ENCODE results near the gene FEM1B.

Gene FEM1B

DNA sequence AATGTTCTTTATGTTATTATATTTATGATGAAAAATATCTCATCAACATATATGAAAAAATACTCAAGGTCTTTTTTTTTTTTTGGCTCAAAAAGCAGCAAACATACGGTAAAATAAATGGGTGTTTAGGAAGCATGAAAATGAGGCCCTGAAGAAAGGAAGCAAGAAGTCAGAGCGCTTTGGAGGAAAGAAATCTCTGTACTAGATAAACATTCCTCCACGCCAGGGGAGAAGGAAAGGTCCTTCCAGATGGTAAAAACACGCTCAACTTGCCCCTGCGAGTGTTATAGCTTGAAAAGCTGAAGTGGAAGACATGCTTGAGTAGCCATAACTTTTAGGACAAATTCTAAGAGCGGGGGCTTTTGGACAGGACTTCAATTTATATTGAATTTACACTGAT is 52.9 kb downstream of the FEM1B start:
- Mint-ChIP-seq H3K27me3 (ENCODE audit: low read depth) (peaks cover 21% of the 10 kb centered on the region), H3K36me3 (ENCODE audit: low read depth) (no peaks in the 10 kb centered on the region)
- TF ChIP-seq, protein P1, sequence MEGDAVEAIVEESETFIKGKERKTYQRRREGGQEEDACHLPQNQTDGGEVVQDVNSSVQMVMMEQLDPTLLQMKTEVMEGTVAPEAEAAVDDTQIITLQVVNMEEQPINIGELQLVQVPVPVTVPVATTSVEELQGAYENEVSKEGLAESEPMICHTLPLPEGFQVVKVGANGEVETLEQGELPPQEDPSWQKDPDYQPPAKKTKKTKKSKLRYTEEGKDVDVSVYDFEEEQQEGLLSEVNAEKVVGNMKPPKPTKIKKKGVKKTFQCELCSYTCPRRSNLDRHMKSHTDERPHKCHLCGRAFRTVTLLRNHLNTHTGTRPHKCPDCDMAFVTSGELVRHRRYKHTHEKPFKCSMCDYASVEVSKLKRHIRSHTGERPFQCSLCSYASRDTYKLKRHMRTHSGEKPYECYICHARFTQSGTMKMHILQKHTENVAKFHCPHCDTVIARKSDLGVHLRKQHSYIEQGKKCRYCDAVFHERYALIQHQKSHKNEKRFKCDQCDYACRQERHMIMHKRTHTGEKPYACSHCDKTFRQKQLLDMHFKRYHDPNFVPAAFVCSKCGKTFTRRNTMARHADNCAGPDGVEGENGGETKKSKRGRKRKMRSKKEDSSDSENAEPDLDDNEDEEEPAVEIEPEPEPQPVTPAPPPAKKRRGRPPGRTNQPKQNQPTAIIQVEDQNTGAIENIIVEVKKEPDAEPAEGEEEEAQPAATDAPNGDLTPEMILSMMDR (IDR thresholded peaks at IDR 0.05; ENCODE audit: unreplicated experiment in 3 of 3) = no peak

DNA sequence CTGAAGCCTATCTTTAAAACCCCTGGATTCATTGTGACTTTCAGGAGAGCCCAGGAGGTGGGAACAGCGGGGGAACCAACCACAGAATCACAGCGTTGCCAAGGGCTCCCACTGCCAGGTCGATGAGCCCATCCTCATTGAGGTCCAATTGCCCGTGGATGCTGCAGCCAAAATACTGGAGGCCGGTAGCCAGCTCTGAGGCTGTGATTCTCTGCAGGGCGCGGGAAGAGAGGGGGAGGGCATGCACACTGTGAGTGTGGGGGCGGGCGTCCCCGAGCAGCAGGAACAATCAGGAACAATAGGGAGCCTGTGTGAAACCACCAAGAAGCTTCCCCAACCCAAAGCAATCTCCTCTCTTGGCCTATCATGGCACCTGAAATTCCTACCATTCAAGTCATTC is 53.4 kb downstream of the FEM1B start:
- peaks cover 41% of the 10 kb centered on the region for H3K4me1 Mint-ChIP-seq
- peak overlapping the region; percentile 59 to 82 (median 79) for H3K27ac Mint-ChIP-seq
- TF ChIP-seq, protein P1 (IDR thresholded peaks at IDR 0.05; ENCODE audit: unreplicated experiment in 3 of 3) = no peak
- peak overlapping the region in 1 of 3 experiments; percentile 6 for H3K4me3 Mint-ChIP-seq
- peaks cover 16% of the 10 kb centered on the region for H3K27me3 Mint-ChIP-seq (ENCODE audit: low read depth)
- no peaks in the 10 kb centered on the region for H3K9me3 Mint-ChIP-seq
- no peaks in the 10 kb centered on the region for H3K36me3 Mint-ChIP-seq (ENCODE audit: low read depth)

More for the DNA sequence above, 52.9 kb downstream of the FEM1B start:
- Mint-ChIP-seq H3K4me1 (peaks cover 41% of the 10 kb centered on the region), H3K4me3 (peak overlapping the region in 1 of 3 experiments; percentile 6), H3K9me3 (no peaks in the 10 kb centered on the region), H3K27ac (peak overlapping the region; percentile 59 to 82 (median 79))

DNA sequence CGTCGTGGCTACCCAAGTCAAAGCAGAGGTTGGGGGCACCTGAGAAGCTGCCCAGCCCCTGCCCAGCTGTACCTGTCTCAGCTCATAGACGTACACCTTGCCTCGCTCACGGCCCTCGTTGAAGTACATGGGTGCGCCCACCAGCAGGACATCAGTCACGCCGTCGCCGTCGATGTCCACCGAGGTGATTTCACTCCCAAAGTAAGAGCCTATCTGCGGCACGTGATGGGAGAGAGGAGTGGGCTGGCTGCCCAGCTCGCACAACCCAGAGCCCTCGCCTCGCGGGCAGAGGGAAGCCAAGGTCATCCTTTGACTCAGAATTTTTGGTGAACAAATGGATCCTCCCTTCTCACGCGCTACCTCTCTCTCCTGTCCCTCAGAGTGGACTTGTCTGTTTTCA is 54.7 kb downstream of the FEM1B start:
- Mint-ChIP-seq H3K27ac (peak overlapping the region in 1 of 3 experiments; percentile 43), H3K36me3 (ENCODE audit: low read depth) (no peaks in the 10 kb centered on the region), H3K9me3 (no peaks in the 10 kb centered on the region), H3K4me1 (peaks cover 41% of the 10 kb centered on the region), H3K4me3 (no peak overlapping the region), H3K27me3 (ENCODE audit: low read depth) (peaks cover 12% of the 10 kb centered on the region)
- TF ChIP-seq, protein P1 (IDR thresholded peaks at IDR 0.05; ENCODE audit: unreplicated experiment in 3 of 3) = no peak

DNA sequence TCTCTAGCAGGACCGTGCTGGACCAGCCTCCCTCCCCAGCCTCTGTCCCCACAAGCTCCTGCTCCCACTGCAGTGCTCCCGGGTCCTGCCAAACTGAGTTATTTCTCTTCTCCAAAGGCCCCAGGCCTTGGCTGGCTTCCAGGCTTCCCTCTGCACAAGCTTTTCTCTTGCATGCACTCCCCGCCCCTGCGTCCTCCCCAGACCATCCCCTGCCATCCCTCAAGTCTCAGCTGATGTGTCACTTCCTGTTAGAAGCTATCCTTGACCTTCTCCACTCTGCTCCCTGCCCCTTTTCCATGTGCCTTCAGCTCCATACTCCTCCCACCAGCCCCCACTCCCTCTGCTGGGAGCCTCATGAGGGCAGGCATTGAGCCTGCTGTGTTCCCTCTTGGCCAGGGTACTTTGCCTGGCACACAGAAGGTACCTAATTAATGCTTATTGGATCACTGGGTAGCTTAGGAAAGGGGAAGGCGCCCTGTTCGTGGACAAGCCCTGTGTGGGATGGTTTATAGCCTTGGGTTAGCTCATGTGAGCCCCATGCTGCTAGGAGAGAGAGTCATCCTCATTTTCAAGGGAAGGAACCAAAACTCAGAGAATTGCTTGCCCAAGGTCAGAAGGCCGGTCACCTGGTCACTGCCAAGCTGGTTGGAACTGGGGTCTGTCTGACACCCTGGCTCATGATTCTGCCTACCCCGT is 56.4 kb downstream of the FEM1B start:
- peak overlapping the region; percentile 47 to 73 (median 57) for H3K27ac Mint-ChIP-seq
- no peaks in the 10 kb centered on the region for H3K9me3 Mint-ChIP-seq
- TF ChIP-seq, protein P1 (IDR thresholded peaks at IDR 0.05; ENCODE audit: unreplicated experiment in 3 of 3) = no peak
- H3K36me3 Mint-ChIP-seq (ENCODE audit: low read depth) = no peaks in the 10 kb centered on the region
- peaks cover 13% of the 10 kb centered on the region for H3K27me3 Mint-ChIP-seq (ENCODE audit: low read depth)
- peaks cover 50% of the 10 kb centered on the region for H3K4me1 Mint-ChIP-seq
- peak overlapping the region in 2 of 3 experiments; percentile 3 to 10 for H3K4me3 Mint-ChIP-seq

DNA sequence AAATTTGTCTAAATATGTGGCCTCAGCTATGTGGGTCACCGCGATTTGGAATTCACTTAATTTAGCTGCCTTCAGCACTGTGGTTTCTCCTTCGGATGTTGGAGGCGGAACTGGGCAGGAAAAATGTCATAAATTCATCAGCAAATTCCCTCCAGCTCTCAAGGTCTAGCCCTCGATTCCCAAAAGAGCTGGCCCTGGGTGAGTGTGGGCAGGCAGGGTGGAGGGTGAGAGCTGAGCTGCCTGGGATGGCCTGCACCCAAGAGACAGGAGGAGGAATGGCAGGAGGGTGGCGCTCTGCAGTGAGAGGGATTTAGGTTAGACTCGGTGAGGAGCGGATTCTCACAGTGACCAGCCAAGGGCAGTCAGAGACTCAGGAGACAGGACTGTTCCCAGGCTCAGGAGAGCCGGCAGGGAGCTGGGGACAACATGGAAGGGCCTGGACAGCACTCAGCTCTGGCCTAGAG is 57.1 kb downstream of the FEM1B start:
- Mint-ChIP-seq H3K4me1 (peaks cover 46% of the 10 kb centered on the region), H3K27ac (peak overlapping the region; percentile 47 to 73 (median 57)), H3K27me3 (ENCODE audit: low read depth) (peaks cover 14% of the 10 kb centered on the region), H3K9me3 (no peaks in the 10 kb centered on the region), H3K4me3 (peak overlapping the region in 2 of 3 experiments; percentile 3 to 16), H3K36me3 (ENCODE audit: low read depth) (no peaks in the 10 kb centered on the region)
- TF ChIP-seq, protein P1 (IDR thresholded peaks at IDR 0.05; ENCODE audit: unreplicated experiment in 3 of 3) = no peak

DNA sequence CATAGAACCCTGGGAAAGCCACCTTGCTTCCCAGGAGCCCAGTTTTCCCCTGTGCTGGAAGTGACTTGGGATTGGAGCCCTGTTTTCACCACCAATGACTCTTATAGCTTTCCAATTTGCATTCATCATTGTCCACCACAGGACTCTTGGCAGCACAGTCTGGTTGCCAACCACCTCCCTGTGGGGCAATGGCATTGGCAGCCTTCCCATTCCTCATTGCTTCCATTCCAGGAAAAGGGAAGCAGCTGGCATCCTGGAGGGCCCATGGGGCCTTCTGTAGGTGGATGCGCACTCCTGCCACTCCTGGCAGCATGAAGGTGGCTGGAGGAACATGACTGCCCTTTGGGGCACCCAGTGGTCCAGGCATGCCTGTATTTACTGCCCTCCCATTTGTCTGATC is 57.7 kb downstream of the FEM1B start:
- TF ChIP-seq, protein P1 (IDR thresholded peaks at IDR 0.05; ENCODE audit: unreplicated experiment in 3 of 3) = no peak
- Mint-ChIP-seq H3K4me3 (no peak overlapping the region), H3K27me3 (ENCODE audit: low read depth) (peaks cover 20% of the 10 kb centered on the region), H3K27ac (no peak overlapping the region), H3K4me1 (peaks cover 46% of the 10 kb centered on the region), H3K36me3 (ENCODE audit: low read depth) (no peaks in the 10 kb centered on the region), H3K9me3 (no peaks in the 10 kb centered on the region)
